ENCODE measurements around the gene BMF.
"Not testable (repeated sequence)": the region's sequence is repeated elsewhere in the genome, so short reads cannot be mapped to it uniquely, and the experiment has no call there.

BMF gene

GRCh38 chr15:40079456-40079855 is 29.2 kb downstream of the BMF start:
- no peaks in the 10 kb centered on the region for H3K27me3 ChIP-seq (ENCODE audit: low read depth, low read length)
- no peak overlapping the region for H3K27ac ChIP-seq (ENCODE audit: low read length)
- H2AFZ ChIP-seq (ENCODE audit: low read depth, low read length), result no peak overlapping the region
- H3K4me3 ChIP-seq (ENCODE audit: low read length), result no peak overlapping the region
- peaks cover 36% of the 10 kb centered on the region for H3K4me1 ChIP-seq (ENCODE audit: low read length)
- TF ChIP-seq, protein P1, sequence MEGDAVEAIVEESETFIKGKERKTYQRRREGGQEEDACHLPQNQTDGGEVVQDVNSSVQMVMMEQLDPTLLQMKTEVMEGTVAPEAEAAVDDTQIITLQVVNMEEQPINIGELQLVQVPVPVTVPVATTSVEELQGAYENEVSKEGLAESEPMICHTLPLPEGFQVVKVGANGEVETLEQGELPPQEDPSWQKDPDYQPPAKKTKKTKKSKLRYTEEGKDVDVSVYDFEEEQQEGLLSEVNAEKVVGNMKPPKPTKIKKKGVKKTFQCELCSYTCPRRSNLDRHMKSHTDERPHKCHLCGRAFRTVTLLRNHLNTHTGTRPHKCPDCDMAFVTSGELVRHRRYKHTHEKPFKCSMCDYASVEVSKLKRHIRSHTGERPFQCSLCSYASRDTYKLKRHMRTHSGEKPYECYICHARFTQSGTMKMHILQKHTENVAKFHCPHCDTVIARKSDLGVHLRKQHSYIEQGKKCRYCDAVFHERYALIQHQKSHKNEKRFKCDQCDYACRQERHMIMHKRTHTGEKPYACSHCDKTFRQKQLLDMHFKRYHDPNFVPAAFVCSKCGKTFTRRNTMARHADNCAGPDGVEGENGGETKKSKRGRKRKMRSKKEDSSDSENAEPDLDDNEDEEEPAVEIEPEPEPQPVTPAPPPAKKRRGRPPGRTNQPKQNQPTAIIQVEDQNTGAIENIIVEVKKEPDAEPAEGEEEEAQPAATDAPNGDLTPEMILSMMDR (IDR thresholded peaks at IDR 0.05; ENCODE audit: low read depth, low read length), result no peak
- no peak for TF ChIP-seq EZH2phosphoT487 (IDR thresholded peaks at IDR 0.05; ENCODE audit: low read depth)
- no peak overlapping the region for H3K9ac ChIP-seq (ENCODE audit: low read length)
- H3K4me2 ChIP-seq (ENCODE audit: low read length), result no peak overlapping the region
- no peaks in the 10 kb centered on the region for H3K9me3 ChIP-seq (ENCODE audit: insufficient read depth, low read length)
- H4K20me1 ChIP-seq (ENCODE audit: insufficient read depth, low read length), result no peaks in the 10 kb centered on the region
- H3K79me2 ChIP-seq (ENCODE audit: low read length), result no peaks in the 10 kb centered on the region
- no peaks in the 10 kb centered on the region for H3K36me3 ChIP-seq (replicated peaks; ENCODE audit: low read depth, low read length)

DNA sequence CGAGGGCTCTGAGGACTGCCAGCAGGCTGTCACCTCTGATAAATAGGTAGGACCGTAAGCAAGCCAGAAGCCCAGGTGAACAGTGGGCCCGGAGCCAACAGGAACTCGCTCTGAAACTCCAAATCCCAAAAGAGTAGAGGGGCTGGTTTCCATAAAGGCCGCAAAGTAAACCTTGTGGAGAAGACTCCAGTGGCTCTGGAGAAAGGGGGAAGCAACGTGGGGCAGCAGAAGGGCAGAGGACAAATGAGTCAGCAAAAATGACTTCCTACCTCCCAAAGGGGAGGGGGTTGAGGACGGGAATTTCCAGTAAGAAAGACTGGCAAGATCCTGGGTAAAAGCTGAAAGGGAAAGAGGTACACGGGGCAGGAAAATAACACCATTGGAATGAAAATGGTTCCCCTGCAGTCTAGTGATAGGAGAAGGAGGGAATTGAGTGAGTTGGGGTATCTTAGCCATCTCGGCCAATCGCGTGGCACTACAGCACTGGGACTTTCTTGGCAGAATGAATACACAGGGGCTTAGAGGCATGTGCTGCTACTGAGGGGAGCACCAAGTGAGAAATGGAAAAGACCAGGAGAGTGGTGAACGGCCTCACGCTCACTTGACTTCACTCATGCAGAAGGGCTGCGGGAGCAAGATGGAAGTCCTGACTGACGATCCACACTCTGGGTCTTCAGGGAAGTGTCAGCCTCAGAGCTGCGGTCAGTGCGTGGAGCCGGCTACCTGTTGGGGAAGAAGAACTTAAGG is 33.2 kb downstream of the BMF start:
- Histone ChIP-seq H3K79me2 (ENCODE audit: low read length) (no peaks in the 10 kb centered on the region), H3K4me1 (ENCODE audit: low read length) (peaks cover 10% of the 10 kb centered on the region), H3K4me2 (ENCODE audit: low read length) (no peak overlapping the region), H3K9me3 (ENCODE audit: insufficient read depth, low read length) (no peaks in the 10 kb centered on the region), H4K20me1 (ENCODE audit: insufficient read depth, low read length) (no peaks in the 10 kb centered on the region), H3K27me3 (ENCODE audit: low read depth, low read length) (no peaks in the 10 kb centered on the region), H3K27ac (ENCODE audit: low read length) (no peak overlapping the region), H3K36me3 (replicated peaks; ENCODE audit: low read depth, low read length) (no peaks in the 10 kb centered on the region), H3K4me3 (ENCODE audit: low read length) (no peak overlapping the region), H2AFZ (ENCODE audit: low read depth, low read length) (no peak overlapping the region), H3K9ac (ENCODE audit: low read length) (no peak overlapping the region)
- TF ChIP-seq EZH2phosphoT487 (IDR thresholded peaks at IDR 0.05; ENCODE audit: low read depth), result no peak
- TF ChIP-seq, protein P1 (IDR thresholded peaks at IDR 0.05; ENCODE audit: low read depth, low read length), result no peak

GRCh38 chr15:40074656-40075055 is 34.0 kb downstream of the BMF start:
- not testable (repeated sequence) for H4K20me1 ChIP-seq (ENCODE audit: insufficient read depth, low read length); H2AFZ ChIP-seq (ENCODE audit: low read depth, low read length); H3K4me2 ChIP-seq (ENCODE audit: low read length); H3K9ac ChIP-seq (ENCODE audit: low read length); H3K27me3 ChIP-seq (ENCODE audit: low read depth, low read length); H3K27ac ChIP-seq (ENCODE audit: low read length); H3K4me3 ChIP-seq (ENCODE audit: low read length); H3K79me2 ChIP-seq (ENCODE audit: low read length); H3K36me3 ChIP-seq (replicated peaks; ENCODE audit: low read depth, low read length); H3K9me3 ChIP-seq (ENCODE audit: insufficient read depth, low read length)
- peaks cover 11% of the 10 kb centered on the region for H3K4me1 ChIP-seq (ENCODE audit: low read length)

DNA sequence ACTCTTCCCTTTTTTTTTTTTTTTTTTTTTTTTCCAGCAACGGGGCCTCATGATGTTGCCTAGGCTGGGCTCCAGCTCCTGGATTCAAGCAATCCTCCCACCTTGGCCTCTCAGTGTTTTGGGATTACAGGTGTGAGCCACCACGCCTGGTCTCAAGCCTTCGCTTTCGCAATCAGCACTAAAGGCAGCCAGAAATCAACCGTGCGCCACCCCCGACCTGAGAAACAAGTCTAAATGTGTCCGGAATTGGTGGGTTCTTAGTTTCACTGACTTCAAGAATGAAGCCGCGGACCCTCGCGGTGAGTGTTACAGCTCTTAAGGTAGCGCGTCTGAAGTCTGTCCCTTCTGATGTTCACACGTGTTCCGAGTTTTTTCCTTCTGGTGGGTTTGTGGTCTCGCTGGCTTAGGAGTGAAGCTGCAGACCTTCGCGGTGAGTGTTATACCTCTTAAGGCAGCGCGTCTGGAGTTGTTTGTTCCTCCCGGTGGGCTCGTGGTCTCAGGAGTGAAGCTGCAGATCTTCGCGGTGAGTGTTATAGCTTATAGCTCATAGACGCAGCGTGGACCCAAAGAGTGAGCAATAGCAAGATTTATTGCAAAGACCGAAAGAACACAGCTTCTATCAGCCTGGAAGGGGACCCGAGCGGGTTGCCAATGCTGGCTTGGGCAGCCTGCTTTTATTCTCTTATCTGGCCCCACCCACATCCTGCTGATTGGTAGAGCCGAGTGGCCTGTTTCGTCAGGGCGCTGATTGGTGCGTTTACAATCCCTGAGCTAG is 34.8 kb downstream of the BMF start:
- H3K4me1 ChIP-seq (ENCODE audit: low read length), result peaks cover 18% of the 10 kb centered on the region
- not testable (repeated sequence) for H3K4me2 ChIP-seq (ENCODE audit: low read length); H3K9me3 ChIP-seq (ENCODE audit: insufficient read depth, low read length); H3K27ac ChIP-seq (ENCODE audit: low read length); H3K27me3 ChIP-seq (ENCODE audit: low read depth, low read length); H3K36me3 ChIP-seq (replicated peaks; ENCODE audit: low read depth, low read length); H3K9ac ChIP-seq (ENCODE audit: low read length); H3K79me2 ChIP-seq (ENCODE audit: low read length); H4K20me1 ChIP-seq (ENCODE audit: insufficient read depth, low read length); H2AFZ ChIP-seq (ENCODE audit: low read depth, low read length); H3K4me3 ChIP-seq (ENCODE audit: low read length)
